SW 1271 (cell line): Measurements from ENCODE around the gene NRG3.

ENCODE experiments used
- DNase-seq, 2 experiments: peaks; one replicate each; lab custom pipeline; 2025; lab: John Stamatoyannopoulos, UW

The NRG3 gene

GRCh38 chr10:82091413-82091812, 216.4 kb downstream of the NRG3 start:
- no peak for DNase-seq

GRCh38 chr10:82092111-82092510, 217.1 kb downstream of the NRG3 start:
- no peak for DNase-seq

- DNase-seq: no peak
Measured at GRCh38 chr10:82124713-82125112, 249.7 kb downstream of the NRG3 start.

- no peak for DNase-seq
Measured at GRCh38 chr10:82128527-82128926, 253.5 kb downstream of the NRG3 start.

- DNase-seq: no peak
Measured at GRCh38 chr10:82136103-82136502, 261.1 kb downstream of the NRG3 start.

- DNase-seq: no peak
Measured at GRCh38 chr10:82144153-82144552, 269.2 kb downstream of the NRG3 start.

GRCh38 chr10:82148764-82149163, 273.8 kb downstream of the NRG3 start:
- DNase-seq: no peak

GRCh38 chr10:82149674-82150073, 274.7 kb downstream of the NRG3 start:
- DNase-seq: no peak

- DNase-seq: no peak
Measured at GRCh38 chr10:82150123-82150900, 275.3 kb downstream of the NRG3 start.

GRCh38 chr10:82160307-82160706, 285.3 kb downstream of the NRG3 start:
- no peak for DNase-seq

GRCh38 chr10:82161264-82161663, 286.3 kb downstream of the NRG3 start:
- no peak for DNase-seq

GRCh38 chr10:82162549-82163195, 287.7 kb downstream of the NRG3 start:
- DNase-seq: no peak

GRCh38 chr10:82171899-82172298, 296.9 kb downstream of the NRG3 start:
- no peak for DNase-seq

- no peak for DNase-seq
Measured at GRCh38 chr10:82176587-82176986, 301.6 kb downstream of the NRG3 start.

- DNase-seq: no peak
Measured at GRCh38 chr10:82190432-82191260, 315.7 kb downstream of the NRG3 start.

- no peak for DNase-seq
Measured at GRCh38 chr10:82191653-82192052, 316.7 kb downstream of the NRG3 start.

- no peak for DNase-seq
Measured at GRCh38 chr10:82192665-82193064, 317.7 kb downstream of the NRG3 start.

GRCh38 chr10:82194419-82194818, 319.4 kb downstream of the NRG3 start:
- no peak for DNase-seq

GRCh38 chr10:82206831-82207230, 331.8 kb downstream of the NRG3 start:
- DNase-seq: no peak

- no peak for DNase-seq
Measured at GRCh38 chr10:82208726-82209125, 333.7 kb downstream of the NRG3 start.

- DNase-seq: no peak
Measured at GRCh38 chr10:82210331-82210730, 335.3 kb downstream of the NRG3 start.

GRCh38 chr10:82211346-82211745, 336.4 kb downstream of the NRG3 start:
- DNase-seq: no peak

- DNase-seq: no peak
Measured at GRCh38 chr10:82212753-82213152, 337.8 kb downstream of the NRG3 start.
